HL-60 (cell line): ENCODE measurements around the gene SHF.

Experiments
- DNase-seq, 2 experiments: peaks; one replicate each; pipeline ENCODE4 v3.0.0-alpha.2; 2010 to 2020; ENCODE audit warnings: low read depth in 1 of 2, low spot score in 1 of 2
- H3K27ac ChIP-seq: fragments of 250-450 bp; sonication (Bioruptor Pico); replicated peaks from 2 replicates; pipeline ENCODE4 v1.5.1; 2020; ENCODE audit warnings: mild to moderate bottlenecking, moderate library complexity
- H3K27me3 ChIP-seq: fragments of 250-450 bp; sonication (Bioruptor Pico); 2 replicates; pipeline ENCODE4 v1.5.1; 2021; ENCODE audit warnings: mild to moderate bottlenecking, moderate library complexity; ENCODE audit not compliant: insufficient read depth, poor library complexity, severe bottlenecking
- H3K4me3 ChIP-seq: replicated peaks from 2 replicates; pipeline ENCODE4 v1.5.1; 2011; ENCODE audit warnings: mild to moderate bottlenecking, control low read depth, low read length; ENCODE audit not compliant: insufficient read depth
- GABPA ChIP-seq: IDR thresholded peaks from 2 replicates; pipeline ENCODE4 v1.6.1; 2012; ENCODE audit warnings: low read depth
- POLR2AphosphoS5 ChIP-seq: IDR thresholded peaks from 2 replicates; pipeline ENCODE4 v1.6.1; 2012; ENCODE audit warnings: low read depth
- SPI1 ChIP-seq: IDR thresholded peaks from 2 replicates; pipeline ENCODE4 v1.6.1; 2012; ENCODE audit warnings: low read depth, mild to moderate bottlenecking, borderline replicate concordance
- TF ChIP-seq, protein P1 (sequence below): IDR thresholded peaks from one replicate; pipeline ENCODE4 v1.5.1; 2011; ENCODE audit warnings: low read length, control low read depth, inconsistent platforms; ENCODE audit not compliant: insufficient read depth
- TF ChIP-seq, protein P2 (sequence below): IDR thresholded peaks from 2 replicates; pipeline ENCODE4 v1.6.1; 2012; ENCODE audit warnings: low read depth; ENCODE audit not compliant: insufficient replicate concordance

The SHF gene

DNA sequence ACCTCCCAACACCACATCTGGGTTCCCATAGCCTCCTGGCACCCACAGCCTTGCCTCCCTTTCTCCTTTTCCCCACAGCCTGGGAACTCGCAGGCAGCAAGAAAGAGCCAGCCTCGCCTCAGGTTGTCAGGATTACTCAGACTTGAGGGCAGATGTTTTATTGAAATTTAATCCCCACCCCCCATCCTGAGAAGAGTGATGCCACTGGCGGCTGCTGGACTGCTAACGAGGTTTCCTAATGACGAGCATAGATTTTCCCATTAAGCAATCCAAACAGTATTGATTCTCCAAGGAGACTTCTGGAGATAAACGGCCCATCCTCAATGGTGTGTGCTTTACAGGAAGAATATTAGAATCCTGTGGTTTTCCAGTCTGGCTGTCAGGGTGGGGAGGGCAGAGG, 13.7 kb downstream of the SHF start:
- H3K4me3 ChIP-seq, result no peak overlapping the region
- DNase-seq, result no peak
- H3K27ac ChIP-seq, result no peak overlapping the region
- no peak for TF ChIP-seq POLR2AphosphoS5
- no peak for TF ChIP-seq GABPA
- TF ChIP-seq, protein P1, sequence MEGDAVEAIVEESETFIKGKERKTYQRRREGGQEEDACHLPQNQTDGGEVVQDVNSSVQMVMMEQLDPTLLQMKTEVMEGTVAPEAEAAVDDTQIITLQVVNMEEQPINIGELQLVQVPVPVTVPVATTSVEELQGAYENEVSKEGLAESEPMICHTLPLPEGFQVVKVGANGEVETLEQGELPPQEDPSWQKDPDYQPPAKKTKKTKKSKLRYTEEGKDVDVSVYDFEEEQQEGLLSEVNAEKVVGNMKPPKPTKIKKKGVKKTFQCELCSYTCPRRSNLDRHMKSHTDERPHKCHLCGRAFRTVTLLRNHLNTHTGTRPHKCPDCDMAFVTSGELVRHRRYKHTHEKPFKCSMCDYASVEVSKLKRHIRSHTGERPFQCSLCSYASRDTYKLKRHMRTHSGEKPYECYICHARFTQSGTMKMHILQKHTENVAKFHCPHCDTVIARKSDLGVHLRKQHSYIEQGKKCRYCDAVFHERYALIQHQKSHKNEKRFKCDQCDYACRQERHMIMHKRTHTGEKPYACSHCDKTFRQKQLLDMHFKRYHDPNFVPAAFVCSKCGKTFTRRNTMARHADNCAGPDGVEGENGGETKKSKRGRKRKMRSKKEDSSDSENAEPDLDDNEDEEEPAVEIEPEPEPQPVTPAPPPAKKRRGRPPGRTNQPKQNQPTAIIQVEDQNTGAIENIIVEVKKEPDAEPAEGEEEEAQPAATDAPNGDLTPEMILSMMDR, result no peak
- no peak for TF ChIP-seq SPI1
- TF ChIP-seq, protein P2, sequence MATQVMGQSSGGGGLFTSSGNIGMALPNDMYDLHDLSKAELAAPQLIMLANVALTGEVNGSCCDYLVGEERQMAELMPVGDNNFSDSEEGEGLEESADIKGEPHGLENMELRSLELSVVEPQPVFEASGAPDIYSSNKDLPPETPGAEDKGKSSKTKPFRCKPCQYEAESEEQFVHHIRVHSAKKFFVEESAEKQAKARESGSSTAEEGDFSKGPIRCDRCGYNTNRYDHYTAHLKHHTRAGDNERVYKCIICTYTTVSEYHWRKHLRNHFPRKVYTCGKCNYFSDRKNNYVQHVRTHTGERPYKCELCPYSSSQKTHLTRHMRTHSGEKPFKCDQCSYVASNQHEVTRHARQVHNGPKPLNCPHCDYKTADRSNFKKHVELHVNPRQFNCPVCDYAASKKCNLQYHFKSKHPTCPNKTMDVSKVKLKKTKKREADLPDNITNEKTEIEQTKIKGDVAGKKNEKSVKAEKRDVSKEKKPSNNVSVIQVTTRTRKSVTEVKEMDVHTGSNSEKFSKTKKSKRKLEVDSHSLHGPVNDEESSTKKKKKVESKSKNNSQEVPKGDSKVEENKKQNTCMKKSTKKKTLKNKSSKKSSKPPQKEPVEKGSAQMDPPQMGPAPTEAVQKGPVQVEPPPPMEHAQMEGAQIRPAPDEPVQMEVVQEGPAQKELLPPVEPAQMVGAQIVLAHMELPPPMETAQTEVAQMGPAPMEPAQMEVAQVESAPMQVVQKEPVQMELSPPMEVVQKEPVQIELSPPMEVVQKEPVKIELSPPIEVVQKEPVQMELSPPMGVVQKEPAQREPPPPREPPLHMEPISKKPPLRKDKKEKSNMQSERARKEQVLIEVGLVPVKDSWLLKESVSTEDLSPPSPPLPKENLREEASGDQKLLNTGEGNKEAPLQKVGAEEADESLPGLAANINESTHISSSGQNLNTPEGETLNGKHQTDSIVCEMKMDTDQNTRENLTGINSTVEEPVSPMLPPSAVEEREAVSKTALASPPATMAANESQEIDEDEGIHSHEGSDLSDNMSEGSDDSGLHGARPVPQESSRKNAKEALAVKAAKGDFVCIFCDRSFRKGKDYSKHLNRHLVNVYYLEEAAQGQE, result no peak
- H3K27me3 ChIP-seq, result no peaks in the 10 kb centered on the region

DNA sequence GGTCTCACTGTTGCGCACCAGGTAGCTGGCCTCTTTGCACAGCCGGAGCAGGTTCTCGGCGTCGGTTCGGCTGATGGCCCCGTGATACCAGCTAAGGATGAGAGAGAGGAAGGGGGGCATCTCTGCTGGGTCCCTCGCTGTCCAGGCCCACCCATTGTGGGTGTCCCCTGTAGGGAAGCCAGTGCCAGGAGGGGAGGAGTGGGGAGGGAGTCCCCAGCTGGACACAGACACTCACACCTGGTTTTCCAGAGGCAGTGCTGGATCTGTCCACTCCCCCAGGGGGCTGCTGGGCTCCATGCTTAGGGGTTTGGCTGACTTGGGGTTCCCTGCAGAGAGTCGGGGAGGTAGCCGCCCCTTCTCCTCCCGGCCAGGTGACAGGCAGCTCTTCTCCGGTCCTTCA, 15.9 kb downstream of the SHF start:
- Histone ChIP-seq H3K27ac (no peak overlapping the region), H3K4me3 (no peak overlapping the region), H3K27me3 (no peaks in the 10 kb centered on the region)
- TF ChIP-seq GABPA (no peak), POLR2AphosphoS5 (no peak), SPI1 (no peak)
- TF ChIP-seq, protein P1, result no peak
- TF ChIP-seq, protein P2, result no peak
- no peak for DNase-seq

DNA sequence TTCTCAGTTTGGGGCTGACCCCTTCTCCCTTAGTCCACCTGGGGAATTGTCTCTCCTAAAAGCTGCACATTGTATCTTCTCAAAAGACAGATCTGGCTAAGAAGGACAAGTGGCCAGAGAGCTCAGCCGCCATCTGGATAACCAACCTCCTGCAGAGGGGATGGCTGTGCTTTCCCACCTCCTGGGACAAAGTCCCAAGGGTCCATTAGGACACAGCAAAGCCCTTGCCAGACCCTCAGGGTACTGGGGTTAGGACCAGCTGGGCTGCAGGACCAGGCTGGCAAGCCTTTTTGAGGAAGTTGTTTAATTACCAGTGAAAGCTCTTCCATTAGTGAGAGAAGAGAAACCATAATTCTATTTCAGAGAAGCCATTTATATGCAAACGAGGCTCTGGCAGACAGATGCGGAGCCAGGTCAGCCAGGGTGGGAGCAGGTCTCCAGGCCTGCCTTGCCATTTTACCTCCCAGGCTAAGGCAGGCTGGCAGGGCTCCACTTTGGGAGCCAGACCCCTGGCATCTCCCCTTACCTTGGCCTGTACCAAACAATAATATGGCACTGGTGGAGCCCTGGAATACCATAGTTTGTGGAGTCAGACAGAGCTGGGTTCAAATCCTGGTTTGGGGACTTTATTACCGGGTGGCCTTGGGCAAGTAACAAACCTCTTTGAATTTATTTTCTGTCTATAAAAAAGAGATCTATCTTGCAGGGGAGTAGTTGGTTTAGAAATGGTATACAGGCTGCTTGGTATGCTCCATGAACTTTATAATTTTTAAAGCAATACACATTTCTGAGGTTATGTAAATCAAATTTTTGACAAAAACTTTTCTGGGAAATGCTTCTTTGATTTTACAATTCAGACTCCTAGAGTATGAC, 17.9 kb downstream of the SHF start:
- Histone ChIP-seq H3K4me3 (no peak overlapping the region), H3K27ac (no peak overlapping the region), H3K27me3 (no peaks in the 10 kb centered on the region)
- TF ChIP-seq, protein P2, result no peak
- TF ChIP-seq GABPA (no peak), POLR2AphosphoS5 (no peak), SPI1 (no peak)
- TF ChIP-seq, protein P1, result no peak
- DNase-seq, result no peak
